DND-41 (cell line): Measurements from ENCODE around the gene MPO.

Experiments
- ATAC-seq: fragments of 200-7000 bp; cut with Tn5 transposase; 3 replicates; pipeline ENCODE4 v1.9.1; 2021; ENCODE audit warnings: low read depth; ENCODE audit not compliant: insufficient read depth
- DNase-seq: peaks from one replicate; pipeline ENCODE4 v3.0.0-alpha.2; 2020
- H2AFZ ChIP-seq: 2 replicates; pipeline ENCODE4 v1.6.0; 2012; ENCODE audit warnings: low read depth, low read length
- H3K27ac ChIP-seq: 2 replicates; pipeline ENCODE4 v1.5.1; 2012; ENCODE audit warnings: low read length, inconsistent platforms
- H3K27me3 ChIP-seq: fragments of 200-600 bp; sonication (generic); 2 replicates; pipeline ENCODE4 v1.6.0; 2012; ENCODE audit warnings: low read length, mild to moderate bottlenecking, inconsistent platforms; ENCODE audit not compliant: insufficient read depth, poor library complexity
- H3K36me3 ChIP-seq: 2 replicates; pipeline ENCODE4 v1.5.1; 2012; ENCODE audit warnings: low read length, inconsistent platforms; ENCODE audit not compliant: insufficient read depth
- H3K4me1 ChIP-seq: 2 replicates; pipeline ENCODE4 v1.5.1; 2012; ENCODE audit warnings: mild to moderate bottlenecking, low read length; ENCODE audit not compliant: insufficient read depth
- H3K4me2 ChIP-seq: 2 replicates; pipeline ENCODE4 v1.6.0; 2012; ENCODE audit warnings: mild to moderate bottlenecking, moderate library complexity, low read length, inconsistent platforms; ENCODE audit not compliant: insufficient read depth
- H3K4me3 ChIP-seq, 2 experiments: fragments of 200-600 bp in 1 of 2; shearing (Covaris generic) in 1 of 2; 2 replicates each; pipeline ENCODE4 v1.5.1; 2012 to 2016; ENCODE audit warnings: inconsistent platforms in 2 of 2, low read length in 2 of 2, mild to moderate bottlenecking in 2 of 2, low read depth in 1 of 2, moderate library complexity in 1 of 2
- H3K79me2 ChIP-seq: 2 replicates; pipeline ENCODE4 v1.6.0; 2012; ENCODE audit warnings: low read length, inconsistent platforms; ENCODE audit not compliant: insufficient read depth
- H3K9ac ChIP-seq: 2 replicates; pipeline ENCODE4 v1.6.0; 2012; ENCODE audit warnings: low read depth, mild to moderate bottlenecking, inconsistent platforms, low read length, moderate library complexity
- H3K9me3 ChIP-seq: 2 replicates; pipeline ENCODE4 v1.5.1; 2012; ENCODE audit warnings: low read length, moderate library complexity, mild to moderate bottlenecking, inconsistent platforms; ENCODE audit not compliant: insufficient read depth, severe bottlenecking
- H4K20me1 ChIP-seq: 2 replicates; pipeline ENCODE4 v1.6.0; 2012; ENCODE audit warnings: low read length; ENCODE audit not compliant: insufficient read depth
- CTCF ChIP-seq: IDR thresholded peaks from 2 replicates; pipeline ENCODE4 v1.5.1; 2012; ENCODE audit warnings: borderline replicate concordance, low read length, moderate library complexity, mild to moderate bottlenecking; ENCODE audit not compliant: poor library complexity, severe bottlenecking; ENCODE audit errors: extremely low read depth
- EZH2 ChIP-seq: IDR thresholded peaks from 3 replicates; pipeline ENCODE4 v1.6.1; 2012; ENCODE audit warnings: borderline replicate concordance, low read depth, mild to moderate bottlenecking, moderate library complexity, low read length, inconsistent platforms; ENCODE audit not compliant: severe bottlenecking

Gene MPO

GRCh38 chr17:58312829-58313228 is 32.1 kb upstream of the MPO start:
- no peaks in the 10 kb centered on the region for H3K79me2 ChIP-seq
- no peak overlapping the region for H2AFZ ChIP-seq
- no peaks in the 10 kb centered on the region for H3K27me3 ChIP-seq
- peaks cover 3% of the 10 kb centered on the region; the same call in 1 of the 2 replicates for H3K36me3 ChIP-seq
- H3K4me2 ChIP-seq: no peak overlapping the region
- H3K9ac ChIP-seq: no peak overlapping the region
- TF ChIP-seq CTCF (no peak), EZH2 (no peak)
- peaks cover 6% of the 10 kb centered on the region; the same call in 1 of the 2 replicates for H4K20me1 ChIP-seq
- H3K4me3 ChIP-seq: no peak overlapping the region
- ATAC-seq: no peak
- DNase-seq: no peak
- no peaks in the 10 kb centered on the region for H3K9me3 ChIP-seq
- H3K27ac ChIP-seq: no peak overlapping the region
- H3K4me1 ChIP-seq: no peaks in the 10 kb centered on the region

DNA sequence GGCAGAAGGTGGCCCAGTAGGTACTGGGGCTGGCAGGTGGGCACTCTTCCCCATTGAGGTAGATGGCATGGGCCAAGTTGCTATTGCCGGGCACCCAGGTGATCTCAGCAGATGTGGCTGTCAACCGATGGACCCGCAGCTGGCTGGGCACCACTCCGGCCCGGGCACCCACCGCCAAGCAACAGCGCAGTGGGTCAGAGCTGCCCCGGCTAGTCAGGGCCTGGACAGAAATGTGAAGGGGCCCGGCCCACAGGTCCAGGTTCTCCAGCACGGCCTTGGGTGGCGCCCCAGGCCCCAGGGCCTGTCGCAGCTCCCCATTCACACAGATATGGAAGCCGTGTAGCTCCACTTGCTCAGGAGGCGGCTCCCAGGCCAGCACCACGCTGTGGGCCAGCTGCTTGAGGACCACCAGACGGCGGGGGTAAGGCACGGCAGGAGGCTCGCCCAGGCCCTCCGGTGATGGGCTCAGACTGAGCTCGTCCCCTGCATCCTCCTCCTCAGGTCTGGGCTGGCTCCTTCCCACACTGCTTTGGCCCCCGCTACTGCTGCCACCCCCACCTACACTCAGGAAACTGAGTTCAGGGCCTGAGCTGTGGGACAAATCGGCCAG is 31.4 kb upstream of the MPO start:
- no peaks in the 10 kb centered on the region for H3K79me2 ChIP-seq
- peaks cover 9% of the 10 kb centered on the region; the same call in 1 of the 2 replicates for H3K36me3 ChIP-seq
- DNase-seq (no peak), ATAC-seq (no peak)
- H3K27ac ChIP-seq: no peak overlapping the region
- no peak overlapping the region for H3K4me2 ChIP-seq
- no peaks in the 10 kb centered on the region for H3K4me1 ChIP-seq
- no peak overlapping the region for H2AFZ ChIP-seq
- H4K20me1 ChIP-seq: peaks cover 6% of the 10 kb centered on the region; the same call in 1 of the 2 replicates
- no peaks in the 10 kb centered on the region for H3K9me3 ChIP-seq
- TF ChIP-seq CTCF: no peak
- no peak for TF ChIP-seq EZH2
- H3K9ac ChIP-seq: no peak overlapping the region
- no peaks in the 10 kb centered on the region for H3K27me3 ChIP-seq
- no peak overlapping the region for H3K4me3 ChIP-seq

GRCh38 chr17:58311429-58311894 is 30.7 kb upstream of the MPO start:
- H3K36me3 ChIP-seq: peaks cover 9% of the 10 kb centered on the region; the same call in 1 of the 2 replicates
- no peak overlapping the region for H2AFZ ChIP-seq
- H3K79me2 ChIP-seq: no peaks in the 10 kb centered on the region
- H3K4me1 ChIP-seq: no peaks in the 10 kb centered on the region
- no peak overlapping the region for H3K27ac ChIP-seq
- no peaks in the 10 kb centered on the region for H3K27me3 ChIP-seq
- DNase-seq (no peak), ATAC-seq (no peak)
- no peak overlapping the region for H3K9ac ChIP-seq
- no peak overlapping the region for H3K4me3 ChIP-seq
- H3K9me3 ChIP-seq: no peaks in the 10 kb centered on the region
- H3K4me2 ChIP-seq: no peak overlapping the region
- TF ChIP-seq EZH2 (no peak), CTCF (no peak)
- H4K20me1 ChIP-seq: peaks cover 6% of the 10 kb centered on the region; the same call in 1 of the 2 replicates
